NCI-H1930 (cell line): Measurements from ENCODE around the gene SLC12A9.
"Not testable (repeated sequence)": the region's sequence is repeated elsewhere in the genome, so short reads cannot be mapped to it uniquely, and the experiment has no call there.

Experiments
- DNase-seq, 2 experiments: peaks; one replicate each; lab custom pipeline; 2025; lab: John Stamatoyannopoulos, UW

SLC12A9 gene

DNA sequence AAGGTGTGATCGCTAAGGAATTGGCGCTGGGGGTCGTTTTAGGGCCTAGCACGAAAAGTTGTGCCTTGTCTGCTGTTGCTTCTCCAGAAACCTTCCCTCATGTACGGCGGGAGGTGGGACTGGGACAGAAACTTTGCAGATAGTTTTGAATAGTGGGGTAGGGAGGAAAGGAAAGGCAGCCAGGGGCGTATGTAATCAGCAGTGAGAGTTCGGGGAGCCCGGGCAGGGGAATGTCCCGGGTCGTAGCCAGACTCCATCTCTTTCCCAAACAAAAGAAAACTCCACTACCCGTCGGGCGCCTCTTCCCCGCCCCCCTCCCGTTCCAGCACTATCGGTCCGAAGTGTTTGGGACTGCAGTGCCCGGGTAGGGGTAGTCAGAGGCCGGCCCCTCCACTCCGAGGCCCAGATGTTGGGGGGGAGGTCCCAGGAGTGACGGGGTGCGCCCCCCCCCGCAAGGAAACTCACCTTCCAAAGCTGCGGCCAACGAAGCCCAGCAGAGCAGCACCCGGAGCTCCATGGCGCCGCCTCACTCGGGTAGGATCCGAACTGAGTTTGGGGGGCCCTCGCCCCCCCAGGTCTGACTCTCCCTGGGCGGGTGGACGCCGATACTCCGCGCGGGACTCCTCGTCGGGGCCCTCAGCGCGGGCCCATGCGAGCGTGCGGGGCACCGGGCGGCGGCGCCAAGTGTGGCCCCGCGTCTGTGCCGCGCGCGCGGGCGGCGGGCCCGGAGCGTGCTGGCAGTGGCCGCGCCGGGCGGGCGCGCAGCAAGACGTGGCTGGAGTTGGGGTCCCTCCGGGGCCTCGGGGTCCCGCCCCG is 25.8 kb upstream of the SLC12A9 start:
- no peak for DNase-seq

DNA sequence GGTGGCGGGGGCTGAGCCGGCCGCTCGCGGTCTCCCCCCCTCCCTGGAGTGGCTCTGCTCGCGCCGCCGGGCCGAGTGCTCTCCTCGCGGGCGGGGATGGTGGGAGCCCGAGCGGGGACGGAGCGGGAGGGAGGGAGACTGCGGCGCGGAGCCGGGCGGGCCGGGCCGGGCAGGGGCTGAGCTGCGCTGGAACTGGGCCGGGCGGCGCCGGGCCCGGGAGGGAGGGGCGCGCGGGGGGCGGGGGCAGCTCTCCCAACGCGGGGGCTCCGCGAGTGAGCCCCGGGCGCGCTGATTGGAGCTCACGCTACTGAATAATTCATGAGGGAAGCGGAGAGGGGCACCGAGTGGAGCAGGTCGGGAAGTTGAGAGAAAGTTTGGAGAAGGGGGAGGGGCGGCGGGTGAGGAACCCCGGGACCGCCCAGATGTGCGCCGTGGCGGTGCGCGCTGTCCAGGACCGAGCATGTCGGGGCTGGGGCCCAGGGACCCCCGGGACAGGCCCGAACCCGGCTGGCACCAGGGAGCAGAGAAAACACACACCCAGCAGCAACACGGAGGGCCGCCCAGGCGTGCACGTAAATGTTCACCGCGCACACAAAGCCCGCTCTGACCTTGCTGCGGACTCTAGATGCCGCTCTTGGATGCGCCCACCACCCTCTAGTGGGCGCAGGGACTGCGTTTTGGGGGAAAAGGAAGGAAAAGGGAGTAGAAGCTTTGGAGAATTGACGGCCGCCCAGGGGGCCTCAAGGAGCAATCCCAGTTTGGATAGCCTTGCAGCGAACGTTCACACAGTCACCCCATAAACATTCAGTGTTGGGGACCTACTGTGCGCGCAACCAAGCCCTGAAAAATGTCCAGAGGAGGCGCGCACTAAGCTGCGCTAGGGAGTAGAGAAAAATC is 24.9 kb upstream of the SLC12A9 start, which contains the start of gene EPHB4:
TSS of gene EPHB4 (minus strand) at position 194 of the 897 bp plus-strand sequence. CDS start 493 bp downstream, outside the sequence.
- DNase-seq, result no peak

DNA sequence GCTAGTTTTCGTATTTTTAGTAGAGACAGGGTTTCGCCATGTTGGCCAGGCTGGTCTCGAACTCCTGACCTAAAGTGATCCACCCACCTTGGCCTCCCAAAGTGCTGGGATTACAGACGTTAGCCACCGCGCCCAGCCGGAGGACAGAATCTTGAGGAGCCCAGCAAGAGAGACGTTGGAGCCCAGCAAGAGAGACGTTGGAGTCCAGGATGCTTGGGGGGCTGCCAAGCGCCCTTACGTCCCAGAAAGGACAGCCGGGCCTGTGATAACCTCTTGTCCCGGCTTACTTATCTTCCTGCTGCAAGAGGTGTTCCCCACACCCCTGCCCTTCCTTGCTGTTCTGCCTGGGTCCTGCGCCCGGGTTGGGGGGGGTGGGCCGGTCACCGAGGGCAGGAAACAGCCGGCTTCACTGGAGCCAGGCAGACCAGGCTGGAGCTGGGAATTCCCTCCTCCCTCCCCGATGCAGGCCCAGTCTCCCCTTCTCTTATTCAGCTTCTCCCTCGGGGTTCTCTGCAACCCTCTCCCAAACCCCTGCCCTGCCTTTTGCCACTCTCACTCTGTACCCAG is 23.3 kb upstream of the SLC12A9 start:
- no peak for DNase-seq

DNA sequence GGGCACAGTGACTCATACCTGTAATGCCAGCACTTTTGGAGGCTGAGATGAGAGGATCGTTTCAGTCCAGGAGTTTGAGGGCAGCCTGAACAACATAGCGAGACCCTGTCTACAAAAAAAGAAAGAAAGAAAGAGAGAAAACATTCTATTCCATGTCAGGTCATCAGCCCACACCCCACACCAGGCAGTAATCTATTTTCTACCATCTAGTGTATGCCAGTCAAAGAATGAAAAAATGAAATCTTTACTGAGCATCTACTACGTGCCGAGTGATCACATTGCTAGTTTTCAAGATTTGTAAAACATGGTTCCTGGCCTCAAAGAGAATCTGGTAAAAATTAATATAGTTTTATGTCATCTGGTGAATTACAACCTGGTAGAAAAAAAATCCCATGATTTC is 22.1 kb upstream of the SLC12A9 start:
- DNase-seq, result no peak

DNA sequence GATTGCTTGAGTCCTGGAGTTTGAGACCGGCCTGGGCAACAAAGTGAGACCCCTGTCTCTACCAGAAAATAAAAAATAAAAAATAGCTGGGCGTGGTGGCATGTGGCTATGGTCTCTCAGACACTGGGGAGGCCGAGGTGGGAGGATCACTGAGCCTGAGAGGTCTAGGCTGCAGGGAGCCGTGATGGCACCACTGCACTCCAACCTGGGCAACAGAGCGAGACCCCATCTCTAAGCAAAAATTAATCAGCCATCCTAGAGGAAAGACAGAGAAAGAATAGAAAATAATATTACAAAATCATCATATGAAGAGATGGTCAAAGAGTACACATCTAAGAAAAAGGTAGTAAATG is 20.3 kb upstream of the SLC12A9 start:
- DNase-seq, result no peak

DNA sequence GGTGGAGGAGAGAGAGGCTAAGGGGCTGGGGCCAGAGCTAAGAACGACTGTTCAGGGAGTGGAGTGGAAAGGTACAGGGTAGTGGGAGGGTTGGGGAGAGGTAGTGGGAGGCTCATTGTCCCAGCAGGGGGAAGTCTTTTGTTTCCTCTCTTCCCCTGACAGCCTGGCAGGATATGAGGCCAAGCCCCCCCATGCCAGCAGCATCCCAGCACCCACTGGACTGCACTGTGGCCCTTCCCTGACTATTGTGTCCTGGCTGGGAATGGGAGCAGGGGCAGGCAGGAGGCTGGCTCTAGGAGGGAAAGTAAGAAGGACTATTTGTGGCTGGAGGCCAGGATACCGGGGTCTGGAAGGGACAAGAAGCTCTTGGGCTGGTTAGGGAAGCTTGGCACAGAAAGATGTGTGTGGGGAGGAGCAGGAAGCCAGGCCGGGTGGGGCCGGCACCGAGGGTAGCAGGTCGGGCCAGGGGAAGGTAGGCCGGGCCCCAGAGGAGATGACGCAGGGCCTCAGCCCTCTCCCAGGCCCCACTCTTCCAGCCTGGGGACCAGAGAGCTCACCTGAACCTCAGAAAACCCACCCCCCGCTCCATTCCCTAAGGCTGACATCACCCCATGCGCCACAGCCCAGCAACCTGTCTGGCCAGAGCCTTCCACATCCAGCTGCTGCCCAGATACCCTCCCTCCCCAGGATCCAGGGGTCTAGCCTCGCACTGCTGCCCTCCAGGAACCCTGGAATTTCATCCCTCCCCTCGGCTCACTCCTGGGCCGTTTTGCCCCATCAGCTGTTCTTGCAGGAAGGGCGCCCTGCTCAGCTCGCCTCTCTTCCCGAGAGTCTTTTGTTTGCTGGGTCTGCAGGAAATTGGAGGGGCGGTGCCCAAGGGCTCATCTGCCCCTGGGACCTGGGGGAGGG is 16.4 kb upstream of the SLC12A9 start:
- DNase-seq, result no peak

DNA sequence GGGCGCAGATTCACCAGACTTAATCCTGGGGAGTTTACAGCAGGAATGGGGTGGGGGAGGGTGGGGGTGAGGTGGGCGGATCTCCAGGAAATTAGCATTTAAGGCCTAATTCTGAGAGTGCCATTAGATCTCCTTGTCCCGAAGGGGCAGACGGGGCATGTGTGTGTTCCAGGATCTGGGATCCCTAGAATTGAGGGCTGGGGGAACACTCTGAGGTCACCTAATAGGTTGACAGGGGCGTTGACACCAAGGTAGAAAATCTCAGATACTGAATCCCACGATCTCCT is 15.8 kb upstream of the SLC12A9 start:
- DNase-seq, result no peak

DNA sequence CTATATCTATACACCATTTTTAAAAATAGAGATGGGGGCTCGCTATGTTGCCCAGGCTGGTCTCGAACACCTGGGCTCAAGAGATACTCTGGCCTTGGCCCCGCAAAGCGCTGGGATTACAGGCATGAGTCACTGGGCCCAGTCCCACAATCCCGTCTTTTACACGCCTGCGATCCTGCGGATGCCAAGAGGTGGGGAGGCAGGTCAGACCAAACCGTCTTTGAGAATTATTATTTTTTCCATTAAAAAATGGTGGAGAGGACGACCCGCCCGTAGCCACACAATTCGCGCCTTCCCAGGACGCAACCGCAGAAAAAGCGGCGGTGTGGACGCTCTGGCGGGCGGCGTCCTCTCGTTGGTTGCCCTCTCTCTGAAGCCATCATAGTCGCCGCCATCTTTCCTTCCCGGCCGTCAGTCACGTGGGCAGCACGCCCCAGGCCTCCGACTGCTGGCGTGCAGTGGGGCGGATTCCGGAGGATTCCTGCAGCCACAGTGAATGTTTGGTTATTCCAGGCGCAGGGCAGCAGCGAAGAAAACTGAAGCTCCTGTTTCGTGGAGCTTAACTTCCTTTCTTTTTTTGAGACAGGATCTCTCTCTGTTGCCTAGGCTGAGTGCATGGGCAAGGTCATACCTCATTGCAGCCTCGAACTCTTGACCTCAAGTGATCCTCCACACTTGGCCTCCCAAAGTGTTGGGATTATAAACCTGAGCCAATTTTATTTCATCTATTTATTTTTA is 15.2 kb upstream of the SLC12A9 start:
- peak; percentile 92 to 94 for DNase-seq

DNA sequence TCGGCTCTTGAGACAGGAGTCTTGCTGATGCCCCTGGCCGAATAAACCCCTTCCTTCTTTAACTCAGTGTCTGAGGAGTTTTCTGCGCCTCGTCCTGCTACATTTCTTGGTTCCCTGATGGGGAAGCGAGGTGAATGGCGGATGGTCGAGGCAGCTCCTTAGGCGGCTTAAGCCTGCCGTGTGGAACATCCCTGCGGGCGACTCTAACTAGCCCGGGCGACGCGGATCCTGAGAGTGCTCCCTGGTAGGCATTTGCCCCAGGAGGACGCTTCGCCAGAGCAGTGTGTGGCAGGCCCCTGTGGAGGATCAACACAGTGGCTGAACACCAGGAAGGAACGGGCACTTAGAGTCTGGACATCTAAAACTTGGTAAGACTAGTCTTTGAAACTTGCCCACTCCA is 13.2 kb upstream of the SLC12A9 start:
- no peak for DNase-seq

DNA sequence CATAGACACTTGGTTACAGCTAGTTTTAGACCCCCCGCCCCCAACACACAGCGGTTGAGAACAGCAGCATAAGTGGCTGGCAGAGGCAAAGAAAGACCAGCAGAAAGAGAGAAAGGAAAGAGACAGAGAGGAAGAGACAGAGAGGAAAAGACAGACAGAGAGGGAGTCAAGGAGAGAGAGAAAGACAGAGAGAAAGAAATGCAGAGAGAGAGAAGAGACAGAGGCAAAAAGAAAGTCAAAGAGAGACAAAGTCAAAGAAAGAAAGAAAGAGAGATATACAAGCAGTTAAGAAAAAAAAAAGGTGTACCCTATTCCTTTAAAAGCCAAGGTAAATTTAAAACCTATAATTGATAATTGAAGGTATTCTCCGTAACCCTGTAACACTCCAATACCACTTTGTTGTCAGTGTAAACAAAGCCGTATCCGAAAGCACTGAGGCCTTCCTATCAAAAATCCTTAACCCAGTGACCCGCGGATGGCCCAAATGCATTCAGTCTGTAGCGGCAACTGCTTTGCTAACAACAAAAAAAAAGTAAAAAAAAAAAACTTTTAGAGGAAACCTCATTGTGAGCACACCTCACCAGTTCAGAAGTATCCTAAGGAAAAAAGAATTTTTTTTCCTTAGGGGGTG is 11.9 kb upstream of the SLC12A9 start:
- DNase-seq, result no peak

DNA sequence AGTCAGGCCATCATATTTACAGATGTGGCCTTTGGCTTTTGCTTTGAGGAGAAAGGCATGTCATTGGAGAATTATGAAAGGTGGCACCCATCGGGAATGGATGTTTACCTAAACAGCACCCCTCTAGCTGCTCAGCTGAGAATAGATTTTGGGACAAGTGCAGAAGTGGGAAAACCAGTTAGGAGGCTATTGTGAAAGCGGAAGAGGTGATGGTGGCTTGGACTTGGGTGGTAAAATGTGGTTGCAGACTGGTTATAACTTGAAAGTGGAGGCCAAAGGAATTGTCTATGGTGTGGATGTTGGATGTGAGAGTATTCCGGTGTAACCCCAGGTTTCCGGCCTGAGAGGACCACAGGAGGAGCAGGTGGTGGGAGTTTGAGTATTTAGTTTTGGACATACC is 5.2 kb upstream of the SLC12A9 start:
- DNase-seq, result no peak

DNA sequence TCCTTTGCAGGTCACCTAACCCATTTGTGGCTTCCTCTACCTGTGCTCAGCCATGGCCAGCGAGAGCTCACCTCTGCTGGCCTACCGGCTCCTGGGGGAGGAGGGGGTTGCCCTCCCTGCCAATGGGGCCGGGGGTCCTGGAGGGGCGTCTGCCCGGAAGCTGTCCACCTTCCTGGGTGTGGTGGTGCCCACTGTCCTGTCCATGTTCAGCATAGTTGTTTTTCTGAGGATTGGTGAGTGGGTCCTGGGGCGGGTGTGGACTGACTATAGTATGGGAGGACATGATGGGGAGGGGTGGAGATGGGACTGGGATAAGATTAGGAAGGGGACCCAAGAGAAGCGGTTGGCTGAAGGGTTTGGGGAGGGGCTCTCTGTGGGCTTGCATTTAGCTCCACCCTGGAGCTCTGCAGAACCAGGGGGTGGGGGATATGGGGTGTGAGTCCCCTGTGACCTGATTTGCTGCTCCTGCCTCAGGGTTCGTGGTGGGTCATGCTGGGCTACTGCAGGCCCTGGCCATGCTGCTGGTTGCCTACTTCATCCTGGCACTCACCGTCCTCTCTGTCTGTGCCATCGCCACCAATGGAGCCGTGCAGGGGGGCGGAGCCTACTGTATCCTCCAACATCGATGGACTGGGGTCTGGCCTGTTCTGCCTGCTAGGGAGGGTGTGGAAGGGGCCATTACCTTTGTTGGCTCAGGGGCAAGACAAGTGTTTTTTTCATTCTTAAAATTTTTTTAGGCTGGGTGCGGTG is 1.8 kb downstream of the SLC12A9 start:
- DNase-seq, result no peak

DNA sequence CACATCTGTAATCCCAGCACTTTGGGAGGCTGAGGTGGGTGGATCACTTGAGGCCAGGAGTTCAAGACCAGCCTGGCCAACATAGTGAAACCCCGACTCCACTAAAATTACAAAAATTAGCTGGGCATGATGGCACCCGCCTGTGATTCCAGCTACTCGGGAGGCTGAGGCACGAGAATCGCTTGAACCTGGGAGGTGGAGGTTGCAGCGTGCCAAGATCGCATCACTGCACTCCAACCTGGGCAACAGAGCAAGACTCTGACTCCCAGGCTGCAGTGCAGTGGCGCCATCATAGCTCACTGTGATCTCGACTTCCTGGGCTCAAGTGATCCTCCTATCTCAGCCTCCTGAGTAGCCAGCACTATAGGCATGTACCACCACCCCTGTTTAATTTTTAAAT is 2.4 kb downstream of the SLC12A9 start:
- DNase-seq, result not testable (repeated sequence)

DNA sequence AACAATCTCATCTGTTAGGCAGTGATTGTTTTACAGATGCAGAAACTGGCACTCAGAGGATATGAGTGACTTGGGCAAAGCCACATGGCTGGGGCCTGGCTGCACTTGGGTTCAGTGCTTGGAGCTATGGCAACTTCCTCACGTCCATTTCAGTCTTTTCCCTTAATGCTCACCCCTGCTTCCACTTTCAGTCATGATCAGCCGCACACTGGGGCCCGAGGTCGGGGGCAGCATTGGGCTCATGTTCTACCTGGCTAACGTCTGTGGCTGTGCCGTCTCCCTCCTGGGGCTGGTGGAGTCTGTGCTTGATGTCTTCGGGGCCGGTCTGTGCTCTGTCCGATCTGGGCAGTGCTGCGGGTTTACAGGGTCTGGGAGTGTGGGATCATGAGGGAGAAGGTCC is 3.0 kb downstream of the SLC12A9 start:
- DNase-seq, result no peak

DNA sequence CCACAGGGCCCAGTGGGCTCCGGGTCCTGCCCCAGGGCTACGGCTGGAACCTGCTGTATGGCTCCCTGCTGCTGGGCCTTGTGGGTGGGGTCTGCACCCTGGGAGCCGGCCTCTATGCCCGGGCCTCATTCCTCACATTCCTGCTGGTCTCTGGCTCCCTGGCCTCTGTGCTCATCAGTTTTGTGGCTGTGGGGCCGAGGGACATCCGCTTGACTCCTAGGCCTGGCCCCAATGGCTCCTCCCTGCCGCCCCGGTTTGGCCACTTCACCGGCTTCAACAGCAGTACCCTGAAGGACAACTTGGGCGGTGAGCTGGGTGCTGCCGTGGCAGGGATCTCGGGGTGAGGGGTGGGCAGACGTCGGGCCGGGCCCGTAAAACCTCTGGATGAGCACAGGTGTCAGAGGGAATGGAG is 4.4 kb downstream of the SLC12A9 start:
- no peak for DNase-seq

DNA sequence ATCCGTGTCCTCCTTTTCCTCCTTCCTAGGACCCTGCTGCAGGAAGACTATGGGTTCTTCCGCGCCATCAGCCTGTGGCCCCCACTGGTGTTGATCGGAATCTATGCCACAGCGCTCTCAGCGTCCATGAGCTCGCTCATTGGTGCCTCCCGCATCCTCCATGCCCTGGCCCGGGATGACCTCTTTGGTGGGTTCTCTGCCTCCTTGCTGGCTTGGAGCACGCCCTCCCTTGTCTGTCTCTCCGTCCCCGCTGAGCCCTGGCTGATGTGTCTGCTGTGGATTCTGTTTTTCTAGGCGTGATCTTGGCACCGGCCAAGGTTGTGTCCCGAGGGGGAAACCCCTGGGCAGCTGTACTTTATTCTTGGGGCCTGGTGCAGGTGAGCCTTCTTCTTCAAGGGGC is 7.3 kb downstream of the SLC12A9 start:
- no peak for DNase-seq

DNA sequence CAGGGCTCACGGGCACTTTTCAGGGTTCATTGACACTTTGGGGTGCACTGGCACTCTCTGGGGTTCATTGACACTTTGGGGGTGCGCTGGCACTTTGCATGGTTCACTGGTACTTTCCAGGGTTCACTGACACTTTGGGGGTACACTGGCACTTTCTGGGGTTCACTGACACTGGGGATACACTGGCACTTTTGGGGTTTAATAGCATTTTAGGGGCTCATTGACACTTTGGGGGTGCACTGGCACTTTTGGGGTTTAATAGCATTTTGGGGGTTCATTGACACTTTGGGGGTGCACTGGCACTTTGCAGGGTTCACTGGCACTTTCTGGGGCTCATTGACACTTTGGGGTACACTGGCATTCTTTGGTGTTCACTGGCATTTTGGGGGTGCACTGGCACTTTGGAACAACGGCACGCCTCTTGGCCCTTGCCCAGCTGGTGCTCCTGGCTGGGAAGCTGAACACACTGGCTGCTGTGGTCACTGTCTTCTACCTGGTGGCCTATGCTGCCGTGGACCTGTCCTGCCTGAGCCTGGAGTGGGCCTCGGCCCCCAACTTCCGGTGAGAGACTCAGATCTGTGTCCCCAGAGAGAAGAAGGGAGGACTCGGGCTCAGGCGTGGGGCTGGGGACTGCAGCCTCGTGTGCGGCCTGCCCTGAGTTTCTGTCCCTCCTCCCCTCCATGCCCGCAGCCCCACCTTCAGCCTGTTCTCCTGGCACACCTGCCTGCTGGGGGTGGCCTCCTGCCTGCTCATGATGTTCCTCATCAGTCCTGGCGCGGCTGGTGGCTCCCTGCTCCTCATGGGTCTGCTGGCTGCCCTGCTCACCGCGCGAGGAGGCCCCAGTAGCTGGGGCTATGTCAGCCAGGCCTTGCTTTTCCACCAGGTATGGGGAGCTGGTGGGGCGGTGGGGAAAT is 8.4 kb downstream of the SLC12A9 start:
- DNase-seq, result no peak

DNA sequence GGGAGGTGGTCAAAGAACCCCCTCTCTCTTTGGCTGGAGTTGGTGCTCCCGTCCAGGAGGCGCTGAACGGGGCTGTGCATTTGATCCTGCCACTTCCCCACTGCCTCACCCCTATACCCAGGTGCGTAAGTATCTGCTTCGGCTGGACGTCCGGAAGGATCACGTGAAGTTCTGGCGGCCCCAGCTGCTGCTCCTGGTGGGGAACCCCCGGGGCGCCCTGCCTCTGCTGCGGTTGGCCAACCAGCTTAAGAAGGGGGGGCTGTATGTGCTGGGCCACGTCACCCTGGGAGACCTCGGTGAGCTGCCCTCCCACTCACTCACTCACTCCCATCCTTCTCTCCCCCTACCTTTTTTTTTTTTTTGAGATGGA is 9.1 kb downstream of the SLC12A9 start:
- no peak for DNase-seq

DNA sequence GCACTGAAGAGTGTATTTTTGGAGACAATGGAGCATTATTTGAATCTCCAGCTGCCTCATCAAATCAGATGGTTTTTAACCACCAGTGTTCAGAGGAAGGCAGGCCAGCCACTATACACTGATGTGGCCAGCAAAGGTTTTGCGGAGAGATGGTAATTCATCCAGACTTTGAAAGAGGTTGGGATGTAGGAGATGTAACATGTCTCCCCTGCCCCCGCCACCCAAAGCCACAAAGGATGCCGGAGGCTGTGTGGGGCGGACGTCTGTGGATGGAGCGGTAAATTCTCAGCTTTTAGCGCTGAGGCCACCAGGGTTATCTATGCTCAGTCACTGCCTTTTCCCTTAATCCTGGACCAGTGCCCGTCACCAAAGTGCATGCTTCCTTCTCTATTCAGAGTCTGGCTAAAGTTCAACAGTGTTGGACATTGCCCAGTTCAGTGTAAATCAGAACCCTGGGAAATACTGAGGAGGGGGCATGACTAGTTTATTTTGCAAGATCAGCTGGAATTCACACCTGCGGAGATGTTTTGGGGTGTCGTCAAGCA is 11.0 kb downstream of the SLC12A9 start:
- DNase-seq, result no peak
